GM18499 (cell line): ENCODE results near the gene SOX8.

Experiments
- ATAC-seq: cut with Tn5 transposase; IDR thresholded peaks from one replicate; pipeline ENCODE4 v1.9.1; 2021; ENCODE audit warnings: moderate number of reproducible peaks; ENCODE audit not compliant: insufficient read depth, unreplicated experiment

Gene SOX8

DNA sequence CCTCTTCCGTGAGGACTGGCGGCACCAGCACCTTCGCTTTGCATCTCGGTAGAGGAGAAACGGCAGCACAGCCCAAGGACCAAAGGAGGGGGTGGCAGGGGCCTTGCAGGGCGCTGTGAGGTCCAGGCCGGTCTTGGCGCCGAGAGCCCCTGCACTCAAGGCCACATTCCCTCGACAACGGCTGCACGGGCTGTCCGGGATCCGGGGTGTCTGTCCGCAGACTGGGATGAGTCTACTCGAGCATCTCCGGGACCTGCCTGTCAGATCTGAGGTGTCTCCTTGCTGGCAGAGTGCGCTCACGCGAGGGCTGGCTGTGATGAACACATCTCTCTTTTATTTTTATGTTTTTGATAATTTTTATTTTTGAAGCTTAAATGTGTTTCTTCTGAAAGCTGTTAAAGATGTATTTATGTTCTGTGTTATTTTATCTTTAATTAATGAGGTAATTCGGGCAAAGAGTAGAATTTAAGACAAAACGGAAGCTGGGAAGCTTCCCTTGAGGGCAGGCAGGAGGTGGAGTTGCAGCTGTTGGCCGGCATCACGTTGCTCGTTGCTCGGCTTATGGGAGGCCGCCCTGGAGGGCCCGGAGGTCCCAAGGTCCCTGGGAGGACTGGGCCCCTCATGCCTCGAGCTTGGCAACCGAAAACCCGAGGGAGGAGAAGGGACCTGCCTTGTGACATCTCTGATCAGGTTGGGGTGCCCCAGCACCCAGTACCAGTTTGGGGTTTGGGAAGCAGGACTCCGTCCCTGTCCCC lies 4.3 kb downstream of the SOX8 start:
- no peak for ATAC-seq

DNA sequence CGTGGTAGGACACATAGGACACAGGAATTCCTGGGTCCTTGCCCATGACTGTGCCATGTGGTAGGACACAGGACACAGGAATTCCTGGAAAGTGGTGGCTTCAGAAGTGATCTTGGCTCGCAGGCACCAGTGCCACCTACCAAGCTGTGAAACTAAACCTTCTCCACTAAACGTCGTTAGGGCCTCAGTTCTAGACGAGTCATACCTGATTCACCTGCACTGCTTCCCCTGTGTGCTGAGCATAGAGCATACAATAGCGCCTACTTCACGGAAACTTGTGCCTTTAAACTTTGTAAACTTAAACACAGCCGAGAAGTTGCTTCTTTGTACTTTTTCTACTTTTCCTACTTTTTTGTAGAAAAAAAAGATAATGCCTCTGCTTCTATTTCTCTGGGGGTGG lies 4.8 kb downstream of the SOX8 start:
- ATAC-seq: no peak

DNA sequence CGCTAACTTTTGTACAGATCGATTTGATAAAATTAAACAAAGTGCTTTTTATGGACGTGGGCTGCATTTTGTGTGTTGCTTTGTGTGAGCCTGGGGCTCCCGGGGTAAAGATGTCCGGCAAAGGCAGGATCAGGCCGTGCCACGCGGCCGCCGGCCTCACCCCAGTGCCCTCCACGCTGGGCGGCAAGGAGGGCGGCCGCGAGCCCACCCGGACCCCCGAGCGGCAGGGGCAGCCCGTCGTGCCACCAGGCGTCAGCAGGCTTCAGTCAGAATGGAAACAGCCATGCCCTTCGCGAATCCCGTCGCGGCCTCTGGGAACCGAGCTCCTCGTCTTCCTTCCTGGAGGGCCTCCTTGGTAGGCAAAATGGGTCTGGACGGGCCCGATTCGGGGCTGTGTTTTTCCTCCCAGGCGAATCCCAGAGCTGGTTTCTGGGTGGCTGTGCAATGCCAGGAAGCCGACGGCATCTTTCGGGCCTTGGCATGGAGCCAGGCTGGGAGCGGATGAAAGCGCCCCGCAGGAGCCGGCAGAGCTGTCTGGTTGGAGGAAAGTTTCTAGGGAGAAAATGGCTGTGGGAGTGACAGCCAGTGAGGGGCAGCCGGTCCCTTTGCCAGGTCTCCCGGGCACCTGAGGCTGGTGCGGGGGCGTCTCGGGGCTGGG lies 5.5 kb downstream of the SOX8 start:
- ATAC-seq: no peak

DNA sequence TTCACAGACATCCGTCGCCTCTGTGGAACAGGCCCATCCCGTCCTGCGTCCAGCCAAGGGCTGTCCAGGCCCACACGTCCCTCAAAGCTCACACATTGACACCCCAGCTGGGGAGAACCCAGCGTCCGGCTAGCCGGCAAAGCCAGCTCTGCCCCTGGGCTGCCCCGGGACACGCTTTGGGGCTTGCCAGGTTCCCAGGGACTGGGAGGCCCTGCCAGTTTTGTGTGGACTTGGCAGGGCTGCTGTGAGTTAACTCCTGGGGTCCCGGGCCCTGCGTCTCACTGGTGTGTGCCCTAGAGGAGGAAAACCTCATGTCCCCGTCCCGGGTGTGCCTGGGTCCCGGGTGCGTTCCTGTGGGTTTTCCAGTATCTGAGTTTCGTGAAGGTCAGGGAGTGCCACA lies 6.3 kb downstream of the SOX8 start:
- no peak for ATAC-seq

DNA sequence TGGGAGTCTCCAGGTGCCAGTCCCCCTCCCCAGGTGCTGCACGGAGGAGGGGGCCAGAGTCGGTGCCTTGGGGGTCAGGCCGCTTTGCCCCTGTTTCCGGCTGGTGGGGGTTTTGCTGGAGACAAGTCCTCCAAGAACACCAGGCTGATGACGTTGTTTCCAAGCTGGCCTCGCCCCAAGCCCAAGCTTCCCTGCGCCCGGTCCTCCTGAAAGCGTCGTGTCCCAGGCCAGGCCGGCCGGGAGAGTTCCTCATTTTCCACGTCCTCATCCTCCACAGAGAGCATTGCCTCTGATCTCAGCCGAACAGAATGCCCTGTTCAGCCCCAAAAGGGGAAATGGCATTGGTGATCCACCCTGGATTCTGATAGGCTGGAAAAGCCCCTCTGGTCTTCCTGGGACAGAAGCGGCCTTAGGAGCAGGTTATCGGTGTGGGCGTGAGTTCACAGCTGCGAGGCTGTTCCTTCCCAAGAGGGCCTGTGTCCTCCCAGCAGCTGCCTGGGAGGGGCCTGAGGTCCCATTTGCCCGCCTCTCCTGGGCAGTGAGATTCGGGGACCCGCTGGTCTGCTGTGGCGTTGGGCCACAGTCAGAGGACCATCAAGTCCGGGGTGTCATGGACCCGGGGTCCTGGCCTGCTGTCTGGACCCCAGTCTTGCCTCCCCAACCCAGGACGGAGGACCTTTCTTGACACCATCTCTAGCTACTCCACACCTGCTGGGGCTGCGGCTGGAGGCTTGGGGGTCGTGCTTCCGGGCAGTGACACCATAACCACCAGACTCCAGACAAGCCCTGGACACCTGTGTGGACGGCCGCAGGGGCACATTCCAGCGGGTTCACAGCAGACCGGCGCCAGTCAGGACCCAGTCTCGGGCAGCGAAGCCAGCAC lies 7.1 kb downstream of the SOX8 start:
- ATAC-seq: no peak

DNA sequence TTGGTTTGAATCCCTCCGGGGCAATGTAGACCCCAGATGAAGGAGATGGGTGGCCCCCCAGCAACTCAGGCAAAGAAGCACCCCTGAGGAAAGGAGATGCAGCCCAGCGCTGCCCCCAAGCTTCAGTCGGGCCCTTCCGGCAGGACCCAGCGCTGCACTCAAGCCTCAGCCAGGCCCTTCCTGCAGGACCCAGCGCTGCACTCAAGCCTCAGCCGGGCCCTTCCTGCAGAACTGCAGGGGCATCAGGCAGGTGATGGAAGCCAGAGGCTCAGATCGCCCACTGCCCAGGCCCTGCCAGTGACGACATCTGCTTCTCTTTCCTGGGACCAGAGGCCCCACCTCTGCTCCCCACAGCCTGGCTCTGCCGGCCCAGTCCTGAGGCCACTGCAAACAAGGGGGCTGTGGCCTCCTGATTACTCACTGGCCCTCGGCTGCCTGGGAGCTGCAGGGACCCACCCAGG lies 7.8 kb downstream of the SOX8 start:
- ATAC-seq: no peak

DNA sequence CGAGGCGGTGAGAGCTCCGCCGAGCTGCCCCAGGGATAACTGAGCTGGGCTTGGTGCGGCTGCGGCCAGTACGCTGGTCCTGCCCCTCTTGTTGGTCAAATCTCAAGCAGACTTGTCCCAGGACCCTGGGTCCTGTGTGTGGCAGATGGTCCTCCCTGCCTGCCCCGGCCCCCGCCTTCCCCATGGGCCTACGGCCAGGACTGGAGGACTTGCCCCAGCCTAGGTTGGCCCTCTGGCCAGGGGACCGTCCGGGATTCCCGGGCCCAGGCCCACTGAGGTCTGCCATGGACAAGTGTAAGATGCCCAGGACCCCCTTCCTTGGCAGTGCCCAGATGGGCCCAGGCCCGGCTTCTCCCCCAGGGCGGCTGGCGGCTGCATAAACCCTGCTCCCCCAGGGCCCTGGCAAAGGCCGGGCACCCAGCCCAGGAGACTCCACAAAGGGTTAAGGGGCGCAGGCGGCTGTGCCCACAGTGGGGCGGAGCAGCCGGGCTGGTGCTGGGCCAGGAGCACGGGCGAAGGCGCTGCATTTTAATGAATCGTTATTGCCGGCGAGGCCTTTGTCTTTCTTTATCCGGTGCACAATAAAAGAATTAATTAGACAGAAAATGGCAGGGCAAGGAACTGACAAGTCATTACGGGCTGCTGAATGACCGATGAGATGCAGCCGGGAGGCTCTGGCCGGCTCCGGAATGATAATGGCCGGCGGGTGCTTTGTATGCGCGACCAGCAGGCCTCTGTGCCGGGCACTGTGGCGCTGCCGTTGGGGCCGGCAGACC lies 9.1 kb downstream of the SOX8 start:
- ATAC-seq: no peak

DNA sequence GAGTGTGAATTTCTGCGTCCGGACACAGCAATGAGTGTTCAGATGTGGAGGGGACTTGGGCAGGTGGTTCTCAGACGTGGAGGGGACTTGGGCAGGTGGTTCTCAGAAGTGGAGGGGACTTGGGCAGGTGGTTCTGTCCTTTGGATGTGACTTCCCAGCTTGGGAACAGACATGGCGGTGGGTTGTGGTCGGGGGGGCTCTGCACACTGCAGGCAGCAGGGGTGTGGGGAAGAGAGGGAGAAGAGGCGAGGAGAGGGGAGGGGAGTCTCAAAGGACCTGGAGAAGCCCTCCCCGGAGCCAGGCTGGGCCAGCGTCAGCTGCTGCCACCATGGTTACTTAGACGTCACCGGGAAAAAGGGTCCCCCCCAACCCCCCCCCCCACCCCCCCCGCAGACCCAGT lies 9.8 kb downstream of the SOX8 start:
- no peak for ATAC-seq

DNA sequence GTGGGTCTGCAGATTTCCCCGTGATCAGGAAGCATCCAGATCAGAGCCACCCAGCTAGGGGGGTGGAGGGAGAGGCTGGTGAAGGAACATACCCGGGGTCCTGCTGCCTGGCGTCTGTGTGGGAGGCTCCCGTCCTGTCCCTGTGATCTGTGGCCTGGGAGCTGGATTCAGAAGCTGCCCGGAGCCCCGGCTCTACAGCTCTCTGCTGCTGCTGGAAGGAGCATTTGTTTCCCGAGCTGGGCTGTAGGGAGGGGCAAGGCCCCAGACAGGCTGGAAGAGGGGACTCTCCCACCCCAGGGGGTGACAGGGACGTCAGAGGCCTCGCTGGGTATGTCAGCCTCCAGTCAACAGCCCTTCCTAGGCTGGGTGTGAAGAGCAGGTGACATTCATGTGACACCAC lies 10.2 kb downstream of the SOX8 start:
- no peak for ATAC-seq

DNA sequence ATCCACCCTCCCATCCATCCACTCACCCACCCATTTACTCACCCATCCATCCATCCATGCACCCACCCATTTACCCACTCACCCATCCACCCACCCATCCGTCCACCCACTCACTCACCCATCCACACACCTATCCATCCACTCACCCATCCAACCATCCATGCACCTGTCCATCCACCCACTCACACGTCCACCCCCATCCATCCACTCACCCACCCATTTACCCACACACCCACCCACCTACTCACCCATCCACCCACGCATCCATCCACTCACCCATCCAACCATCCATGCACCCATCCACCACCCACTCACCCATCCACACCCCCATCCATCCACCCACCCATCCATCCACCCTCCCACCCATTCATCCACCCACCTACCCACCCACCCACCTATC lies 12.2 kb downstream of the SOX8 start:
- ATAC-seq: no peak

DNA sequence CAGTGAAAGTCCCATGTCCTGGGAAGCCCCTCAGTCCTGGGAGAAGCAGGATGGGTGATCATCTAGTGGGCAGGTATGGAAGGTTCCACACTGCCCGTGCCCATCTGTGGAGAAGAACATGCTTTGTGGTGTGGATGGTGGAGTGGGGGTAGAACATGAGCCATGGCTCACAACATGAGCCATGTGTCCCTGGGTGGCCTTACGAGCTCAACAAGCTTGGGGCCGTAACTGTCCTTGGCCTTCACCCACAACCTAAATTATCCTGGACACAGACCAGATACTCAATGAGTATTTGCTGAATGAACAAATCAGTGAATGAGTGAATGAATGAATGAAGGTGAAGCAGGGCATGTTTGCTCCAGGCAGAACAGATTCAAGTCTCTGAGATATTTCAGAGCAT lies 13.5 kb downstream of the SOX8 start:
- no peak for ATAC-seq

DNA sequence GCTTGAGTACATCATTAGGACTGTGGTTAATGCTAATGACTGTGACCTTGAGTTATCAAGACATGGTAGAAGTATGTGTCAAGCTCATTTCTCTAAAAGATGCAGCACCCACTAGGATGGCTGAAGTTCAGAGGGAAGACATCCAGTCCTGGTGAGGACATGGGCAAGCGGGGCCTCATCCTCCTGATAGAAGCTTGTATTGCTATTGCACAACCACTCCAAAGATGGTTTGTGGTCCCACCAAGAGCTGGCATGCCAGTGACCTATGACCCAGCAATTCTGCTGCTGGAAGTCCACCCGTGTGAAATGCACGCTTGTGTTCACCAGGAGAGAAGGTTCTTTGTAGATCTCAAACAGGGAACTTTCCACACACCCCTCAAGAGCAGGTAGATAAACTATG lies 14.2 kb downstream of the SOX8 start:
- no peak for ATAC-seq

DNA sequence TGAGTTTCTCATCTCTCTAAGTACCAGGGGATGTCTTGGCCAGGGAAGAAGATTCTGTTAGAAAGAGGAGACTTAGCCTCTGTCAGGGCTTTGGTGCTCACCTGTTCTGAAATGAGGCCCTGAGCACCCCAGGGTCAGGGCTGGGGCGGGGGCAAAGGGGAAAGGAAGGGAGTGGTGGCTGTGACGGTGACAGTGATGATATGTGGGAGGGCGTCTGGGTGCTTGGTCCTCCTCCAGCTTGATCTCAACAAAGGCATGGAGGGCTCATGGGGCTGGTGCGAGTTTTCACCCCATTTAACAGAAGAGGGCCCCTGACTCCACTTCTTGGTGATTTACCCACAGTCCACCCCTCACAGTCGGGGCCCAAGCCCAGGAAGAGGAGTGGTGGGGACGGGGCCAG lies 15.1 kb downstream of the SOX8 start:
- no peak for ATAC-seq

DNA sequence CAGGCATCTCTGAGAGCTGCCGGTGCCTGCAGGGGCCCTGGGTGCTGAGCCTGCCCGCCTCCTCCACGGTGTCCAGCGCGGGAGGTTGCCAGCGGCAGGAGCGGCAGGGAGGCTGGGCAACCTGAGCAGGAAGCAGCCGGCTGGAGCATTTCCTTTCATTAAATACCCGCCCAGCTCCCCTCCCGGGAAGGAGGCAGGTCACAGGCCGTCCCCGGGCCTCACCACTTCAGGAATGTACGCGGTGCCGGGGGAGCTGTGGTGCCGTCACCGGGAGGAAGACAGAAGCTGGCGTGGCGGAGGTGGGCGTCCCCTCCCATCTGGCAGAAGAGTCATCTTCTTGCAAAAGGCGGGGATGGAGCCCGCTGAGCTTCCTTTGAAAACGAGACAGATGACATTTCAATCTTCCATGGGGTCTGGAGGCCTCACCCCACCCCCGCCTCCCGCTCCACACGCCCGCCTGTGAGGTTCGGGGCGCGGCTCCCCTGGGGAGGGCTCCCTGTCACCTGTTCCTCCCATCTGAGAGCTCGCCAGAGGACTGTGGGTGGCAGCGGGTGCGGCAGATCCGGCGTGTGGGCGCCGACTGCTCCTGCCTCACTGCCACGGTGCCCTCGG lies 16.0 kb downstream of the SOX8 start:
- ATAC-seq: no peak

DNA sequence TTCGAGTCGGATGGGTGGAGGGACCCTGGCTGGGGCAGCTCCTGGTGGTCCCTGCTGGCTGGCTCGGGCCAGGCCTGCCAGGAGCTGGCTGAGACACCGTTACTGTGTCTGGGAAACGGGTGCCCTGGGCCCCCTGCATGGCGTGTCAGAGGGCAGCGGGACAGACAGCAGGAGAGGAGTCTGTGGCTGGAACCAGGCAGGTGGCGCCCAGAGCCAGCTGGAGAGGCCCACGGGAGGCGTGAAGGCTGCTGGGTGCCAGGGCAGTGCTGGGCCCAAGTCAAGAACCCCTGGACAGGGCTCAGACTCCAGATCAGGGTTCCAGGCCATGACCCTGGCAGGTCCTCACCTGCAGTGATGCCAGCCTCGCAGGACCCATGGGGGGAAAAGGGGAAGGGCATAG lies 16.6 kb downstream of the SOX8 start:
- ATAC-seq: no peak

DNA sequence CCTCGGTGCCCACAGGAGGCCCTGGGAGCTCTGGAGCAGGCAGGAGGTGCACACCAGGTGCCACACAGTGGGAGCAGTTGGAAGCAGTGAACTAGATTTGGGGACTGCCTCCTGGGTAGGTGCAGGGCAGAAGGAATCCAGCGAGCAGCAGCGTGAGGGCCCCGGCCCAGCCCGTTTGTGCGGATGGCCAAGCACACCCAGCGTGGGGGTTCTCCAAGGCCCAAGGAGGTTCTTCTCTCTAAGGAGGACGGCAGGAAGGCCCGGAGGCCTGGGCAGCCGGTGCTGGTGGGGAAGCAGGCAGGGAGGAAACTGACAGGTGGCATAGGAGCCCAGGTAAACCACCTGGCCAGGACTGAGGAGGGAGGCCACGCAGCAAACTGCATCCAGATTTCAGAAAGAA lies 17.0 kb downstream of the SOX8 start:
- no peak for ATAC-seq

DNA sequence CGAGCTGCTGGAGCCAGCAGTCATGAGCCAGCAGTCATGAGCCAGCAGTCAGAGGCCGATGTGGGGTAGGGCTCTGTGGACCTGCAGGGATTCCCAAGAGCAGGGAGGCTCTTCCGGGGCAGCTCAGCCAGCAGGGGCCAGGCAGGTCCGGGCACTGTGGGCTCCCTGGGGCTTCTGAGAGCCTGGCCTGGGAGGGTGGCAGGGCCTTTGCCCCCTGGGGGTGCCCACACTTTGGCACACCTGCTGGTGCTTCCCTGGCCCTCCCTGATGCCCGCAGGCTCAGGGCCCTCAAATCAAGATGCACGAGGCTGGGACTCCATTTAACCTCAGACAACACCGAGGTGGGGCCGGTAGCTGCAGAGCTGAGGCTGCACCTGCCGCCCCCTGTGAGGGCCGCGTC lies 18.1 kb downstream of the SOX8 start:
- ATAC-seq: no peak

DNA sequence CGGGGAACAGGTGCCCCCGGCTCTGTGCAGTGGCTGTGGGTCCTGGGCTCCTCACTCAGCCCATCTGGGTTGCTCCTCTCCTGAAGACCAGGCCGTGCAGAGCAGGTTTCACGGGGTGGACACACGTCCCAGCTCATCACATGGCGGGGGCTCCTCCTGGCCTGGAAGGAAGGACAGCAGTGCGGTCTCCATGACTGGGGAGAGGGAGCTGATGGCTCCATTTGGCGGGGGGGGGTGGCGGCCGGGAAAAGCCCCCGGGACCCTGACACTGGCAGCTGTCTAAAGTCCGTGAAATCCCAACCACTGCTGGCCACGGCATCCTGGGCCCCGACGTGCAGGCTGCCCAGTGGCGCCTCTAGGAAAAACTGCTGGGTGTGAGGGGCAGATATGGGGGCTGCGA lies 19.0 kb downstream of the SOX8 start:
- no peak for ATAC-seq

DNA sequence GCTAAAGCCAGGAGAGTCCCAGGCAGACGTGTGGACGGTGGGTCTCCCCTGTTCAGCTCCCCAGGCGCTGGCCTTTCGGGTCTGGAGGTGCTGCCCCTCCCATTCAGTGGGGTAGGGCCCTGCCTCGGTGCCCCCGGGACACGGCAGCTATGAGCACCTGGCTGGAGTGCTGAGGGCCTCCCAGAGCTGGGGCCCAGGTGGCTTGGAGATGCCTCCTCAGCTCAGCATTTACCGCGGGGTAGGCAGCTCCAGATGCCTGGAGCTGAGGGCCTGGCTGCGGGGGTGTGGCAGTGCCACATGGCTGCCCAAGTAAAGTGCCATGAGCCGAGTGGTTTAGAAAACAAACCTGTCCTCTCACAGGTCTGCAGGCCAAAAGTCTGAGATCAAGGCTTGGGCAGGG lies 19.5 kb downstream of the SOX8 start:
- no peak for ATAC-seq
